DLD1 (cell line): ENCODE measurements around the gene ODF2.
"Not testable (repeated sequence)": the region's sequence is repeated elsewhere in the genome, so short reads cannot be mapped to it uniquely, and the experiment has no call there.

Source experiments
- in situ Hi-C: cut with HindIII; loops from 2 replicates; pipeline ENCODE4 v1.10.0; 2017; ENCODE audit warnings: low sequenced_read_pairs

The ODF2 gene

DNA sequence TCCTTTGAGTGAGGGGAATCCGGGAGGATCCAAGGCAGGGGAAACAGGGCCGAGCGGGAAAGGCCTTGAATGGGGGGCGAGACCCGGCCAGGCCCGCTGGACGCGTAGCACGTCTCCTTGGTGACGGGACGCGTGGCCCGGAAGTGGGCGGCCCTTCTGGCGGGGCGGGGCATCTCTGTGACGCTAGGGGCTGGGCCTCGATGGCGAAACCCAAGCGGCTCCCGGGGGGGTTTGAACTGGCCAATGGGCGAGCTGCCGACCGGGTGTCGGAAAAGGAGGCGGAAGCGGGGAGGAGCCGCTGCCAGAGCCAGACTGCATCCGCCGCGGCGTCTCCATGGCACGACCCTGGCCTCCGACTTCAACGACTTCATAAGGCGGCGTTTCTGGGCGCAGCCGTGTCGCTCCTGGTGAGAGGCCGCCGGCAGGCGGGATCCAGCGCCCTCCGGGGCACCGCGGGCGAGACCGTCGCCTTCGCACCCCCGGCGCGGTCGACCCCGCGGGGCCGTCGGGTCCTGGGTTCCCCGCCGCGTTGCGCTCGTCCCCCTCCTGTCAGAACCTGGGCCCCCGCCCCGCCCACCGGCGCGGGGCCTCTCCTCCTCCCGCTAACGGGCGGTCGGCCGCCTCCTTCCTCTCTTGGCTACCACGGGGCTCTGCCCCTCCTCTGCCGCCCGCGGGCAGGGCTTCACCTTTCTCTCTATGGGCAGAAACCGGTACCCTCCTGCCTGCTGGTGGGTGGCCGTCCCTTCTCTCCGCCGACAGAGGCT lies at the start of gene ODF2:
TSS of gene ODF2 (plus strand) at position 158 of the 764 bp plus-strand sequence. CDS start at position 244, 86 bp downstream.
- in situ Hi-C loops = no loop called here

DNA sequence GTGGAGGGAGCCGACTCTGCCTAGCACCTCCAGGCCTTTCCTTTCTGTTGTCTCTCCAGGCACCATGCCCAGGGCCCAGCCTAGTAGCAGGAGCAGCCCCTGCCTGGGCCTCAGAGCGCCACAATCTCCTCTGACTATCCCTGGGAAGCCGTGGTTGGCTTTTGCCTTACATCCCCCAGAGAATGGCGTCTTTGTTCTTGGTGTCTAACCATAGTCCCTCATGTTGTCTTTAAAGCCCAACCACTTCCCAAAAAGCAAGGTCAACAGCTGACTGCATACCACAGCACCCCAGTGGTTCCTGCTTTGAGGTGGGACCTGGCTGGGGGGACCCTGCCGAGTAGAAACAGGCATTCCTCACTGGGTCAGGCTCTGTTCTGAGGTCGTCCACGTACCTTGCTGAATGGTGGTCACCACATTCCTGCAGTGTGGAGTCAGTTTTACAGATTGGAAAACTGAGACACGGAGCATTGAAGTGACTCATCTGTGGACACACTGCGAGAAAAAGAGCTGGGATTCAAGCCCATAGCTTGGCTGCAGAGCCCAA lies 48.9 kb upstream of the ODF2 start:
- in situ Hi-C loops = no loop called here

GRCh38 chr9:128408963-128409431 lies 46.8 kb upstream of the ODF2 start:
- in situ Hi-C loops = no loop called here

DNA sequence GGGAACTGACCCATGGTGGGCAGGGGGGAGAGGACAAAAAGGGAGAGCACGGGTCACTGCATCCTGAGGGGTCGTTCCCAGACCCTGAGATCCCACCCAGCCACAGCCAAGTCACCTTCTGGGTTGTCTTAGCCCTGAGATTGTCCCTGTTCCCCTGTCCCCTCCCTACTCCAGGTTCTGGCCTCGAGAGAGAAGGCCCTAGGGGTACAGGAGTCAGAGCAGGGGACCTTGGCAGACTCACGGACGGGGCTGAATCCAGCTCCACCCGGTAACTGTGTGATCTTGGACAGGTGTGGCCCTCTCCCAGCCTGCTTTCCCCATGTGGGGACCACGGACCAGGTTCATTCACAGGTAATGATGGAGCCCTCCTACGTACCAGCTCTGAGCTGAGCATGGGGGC lies 46.4 kb upstream of the ODF2 start:
- in situ Hi-C loops = no loop called here

GRCh38 chr9:128409978-128410377 lies 45.8 kb upstream of the ODF2 start:
- in situ Hi-C loops = no loop called here

GRCh38 chr9:128411364-128412119 lies 44.3 kb upstream of the ODF2 start:
- in situ Hi-C loops = no loop called here

- in situ Hi-C loops = no loop called here
These were observed 43.6 kb upstream of the ODF2 start for GRCh38 chr9:128412120-128412790.

- in situ Hi-C loops = not testable (repeated sequence)
These were observed 42.1 kb upstream of the ODF2 start for GRCh38 chr9:128413728-128414127.

- in situ Hi-C loops = no loop called here
These were observed 41.3 kb upstream of the ODF2 start for GRCh38 chr9:128414461-128414860.

- in situ Hi-C loops = no loop called here
These were observed 40.5 kb upstream of the ODF2 start for GRCh38 chr9:128415281-128415680.

DNA sequence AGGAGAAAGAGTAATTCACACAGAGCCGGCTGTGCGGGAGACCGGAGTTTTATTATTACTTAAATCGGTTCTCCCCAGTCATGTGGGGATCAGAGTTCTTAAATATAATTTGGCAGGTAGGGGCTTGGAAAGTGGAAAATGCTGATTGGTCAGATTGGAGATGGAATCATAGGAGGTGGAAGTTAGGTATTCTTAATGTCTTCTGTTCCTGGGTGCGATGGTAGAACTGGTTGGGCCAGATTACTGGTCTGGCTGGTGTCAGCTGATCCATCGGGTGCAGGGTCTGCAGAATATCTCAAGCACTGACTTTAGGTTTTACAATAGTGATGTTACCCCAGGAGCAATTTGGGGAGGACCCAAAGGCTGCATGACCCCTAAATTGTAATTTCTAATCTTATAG lies 39.8 kb upstream of the ODF2 start:
- in situ Hi-C loops = no loop called here

- in situ Hi-C loops = no loop called here
These were observed 39.3 kb upstream of the ODF2 start for GRCh38 chr9:128416432-128417019.

GRCh38 chr9:128419061-128419925 lies 36.5 kb upstream of the ODF2 start:
- in situ Hi-C loops = no loop called here

GRCh38 chr9:128420060-128420650 lies 35.7 kb upstream of the ODF2 start:
- in situ Hi-C loops = no loop called here

DNA sequence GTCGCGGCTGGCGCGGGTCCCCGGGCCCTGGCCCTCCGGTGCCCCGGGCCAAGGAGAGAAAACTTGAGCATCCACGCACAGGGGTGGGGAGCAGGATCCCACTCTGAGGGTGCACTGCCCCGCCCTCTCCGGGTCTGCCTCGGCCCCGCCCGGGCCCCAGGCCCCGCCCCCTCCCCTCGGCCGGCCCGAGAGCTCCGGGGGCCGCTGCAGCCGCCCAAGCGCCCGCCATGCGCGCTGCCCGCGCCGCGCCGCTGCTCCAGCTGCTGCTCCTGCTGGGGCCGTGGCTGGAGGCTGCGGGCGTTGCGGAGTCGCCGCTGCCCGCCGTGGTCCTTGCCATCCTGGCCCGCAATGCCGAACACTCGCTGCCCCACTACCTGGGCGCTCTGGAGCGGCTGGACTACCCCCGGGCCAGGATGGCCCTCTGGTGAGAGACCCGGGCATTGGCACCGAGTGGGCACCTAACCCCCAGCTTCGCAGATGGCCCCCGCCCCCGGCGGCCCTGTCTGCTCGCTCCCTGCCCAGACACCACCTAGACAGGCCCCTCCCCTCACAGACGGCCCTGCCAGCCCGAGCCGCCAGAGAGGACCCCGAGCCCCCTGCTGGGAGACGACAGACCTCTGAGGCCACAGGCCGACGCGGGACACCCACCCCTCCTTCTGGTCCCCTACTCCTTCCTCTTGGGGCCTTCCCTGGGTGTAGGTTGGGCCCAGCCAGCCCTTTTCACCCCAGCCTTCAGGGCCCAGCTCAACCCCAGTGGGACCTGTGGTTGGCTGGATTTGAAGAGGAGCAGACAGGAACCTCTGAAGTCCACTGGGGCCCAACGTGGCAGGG lies 34.9 kb upstream of the ODF2 start, which contains the start of gene CERCAM:
TSS of gene CERCAM (plus strand) at position 207 of the 831 bp plus-strand sequence. CDS start at position 228, 21 bp downstream.
- in situ Hi-C loops = no loop called here

GRCh38 chr9:128421482-128421996 lies 34.3 kb upstream of the ODF2 start:
- in situ Hi-C loops = no loop called here

- in situ Hi-C loops = not testable (repeated sequence)
These were observed 33.6 kb upstream of the ODF2 start for GRCh38 chr9:128422022-128422782.

DNA sequence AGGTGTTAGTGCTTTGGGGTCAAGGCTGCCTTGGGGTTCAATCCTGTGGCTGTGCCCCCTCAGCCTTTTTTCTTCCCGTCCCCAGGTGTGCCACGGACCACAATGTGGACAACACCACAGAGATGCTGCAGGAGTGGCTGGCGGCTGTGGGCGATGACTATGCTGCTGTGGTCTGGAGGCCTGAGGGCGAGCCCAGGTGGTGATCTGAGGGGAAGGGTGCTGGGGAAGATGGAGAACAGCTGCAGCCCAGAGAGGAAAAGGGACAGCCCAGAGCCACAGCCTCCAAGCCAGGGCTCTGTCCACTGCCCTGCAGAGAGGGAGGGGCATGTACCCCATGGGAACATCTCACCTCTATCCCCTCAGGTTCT lies 33.0 kb upstream of the ODF2 start:
- in situ Hi-C loops = no loop called here
